HEK293 (cell line): Measurements from ENCODE around the gene UBXN4.
A peak's percentile ranks its signal among the peaks of the same experiment; 100 is the strongest.

ENCODE experiments used
- KLF10 ChIP-seq: fragments of 450-650 bp; IDR thresholded peaks from 2 replicates; pipeline ENCODE4 v1.5.1; 2018; ENCODE audit warnings: missing biosample characterization, mild to moderate bottlenecking, missing genetic modification characterization
- MYNN ChIP-seq: fragments of 450-650 bp; formaldehyde crosslinking; IDR thresholded peaks from 2 replicates; pipeline ENCODE4 v1.5.1; 2016; ENCODE audit warnings: missing biosample characterization, missing genetic modification characterization, borderline replicate concordance
- PRDM10 ChIP-seq: fragments of 450-650 bp; formaldehyde crosslinking; IDR thresholded peaks from 2 replicates; pipeline ENCODE4 v1.5.1; 2016; ENCODE audit warnings: missing biosample characterization, missing genetic modification characterization
- SCRT1 ChIP-seq: fragments of 450-650 bp; formaldehyde crosslinking; IDR thresholded peaks from 2 replicates; pipeline ENCODE4 v1.5.1; 2016; ENCODE audit warnings: missing biosample characterization, missing genetic modification characterization, borderline replicate concordance
- SCRT2 ChIP-seq: fragments of 450-650 bp; formaldehyde crosslinking; IDR thresholded peaks from 2 replicates; pipeline ENCODE4 v1.5.1; 2016; ENCODE audit warnings: missing biosample characterization, missing genetic modification characterization
- TSHZ1 ChIP-seq: fragments of 450-650 bp; formaldehyde crosslinking; IDR thresholded peaks from 2 replicates; pipeline ENCODE4 v1.5.1; 2016; ENCODE audit warnings: missing biosample characterization, missing genetic modification characterization, borderline replicate concordance
- ZBTB17 ChIP-seq: fragments of 450-650 bp; formaldehyde crosslinking; IDR thresholded peaks from 2 replicates; pipeline ENCODE4 v1.5.1; 2016; ENCODE audit warnings: missing biosample characterization, missing genetic modification characterization
- ZBTB26 ChIP-seq: fragments of 450-650 bp; formaldehyde crosslinking; optimal IDR thresholded peaks from 2 replicates; pipeline ENCODE3; 2016; ENCODE audit warnings: missing biosample characterization, mild to moderate bottlenecking, missing genetic modification characterization
- ZIC2 ChIP-seq: fragments of 450-650 bp; formaldehyde crosslinking; IDR thresholded peaks from 2 replicates; pipeline ENCODE4 v1.5.1; 2016; ENCODE audit warnings: missing biosample characterization, missing genetic modification characterization
- ZNF112 ChIP-seq: fragments of 450-650 bp; formaldehyde crosslinking; IDR thresholded peaks from 2 replicates; pipeline ENCODE4 v1.5.0; 2017; ENCODE audit warnings: missing biosample characterization, missing genetic modification characterization
- ZNF132 ChIP-seq: fragments of 450-650 bp; formaldehyde crosslinking; IDR thresholded peaks from 2 replicates; pipeline ENCODE4 v1.5.1; 2017; ENCODE audit warnings: missing biosample characterization, missing genetic modification characterization, borderline replicate concordance
- ZNF239 ChIP-seq: fragments of 450-650 bp; formaldehyde crosslinking; IDR thresholded peaks from 2 replicates; pipeline ENCODE4 v1.5.1; 2016; ENCODE audit warnings: missing biosample characterization, missing genetic modification characterization
- ZNF24 ChIP-seq: fragments of 450-650 bp; formaldehyde crosslinking; IDR thresholded peaks from 2 replicates; pipeline ENCODE4 v1.5.1; 2016; ENCODE audit warnings: missing biosample characterization, missing genetic modification characterization
- ZNF274 ChIP-seq, 2 experiments: fragments of 200-500 bp in 1 of 2; fragments of 450-650 bp in 1 of 2; sonication (Bioruptor generic) in 1 of 2; formaldehyde crosslinking in 1 of 2; IDR thresholded peaks; 2 replicates each; pipeline versions ENCODE4 v1.5.1 to v1.6.1; 2014 to 2016; ENCODE audit warnings: borderline replicate concordance in 1 of 2, inconsistent platforms in 1 of 2, low read length in 1 of 2, missing biosample characterization in 1 of 2, missing genetic modification characterization in 1 of 2
- ZNF280D ChIP-seq: fragments of 450-650 bp; formaldehyde crosslinking; IDR thresholded peaks from 2 replicates; pipeline ENCODE4 v1.5.1; 2016; ENCODE audit warnings: missing biosample characterization, missing genetic modification characterization
- ZNF398 ChIP-seq: fragments of 450-650 bp; formaldehyde crosslinking; IDR thresholded peaks from 2 replicates; pipeline ENCODE4 v1.5.1; 2017; ENCODE audit warnings: missing biosample characterization, missing genetic modification characterization
- ZNF585B ChIP-seq: fragments of 450-650 bp; formaldehyde crosslinking; IDR thresholded peaks from 2 replicates; pipeline ENCODE4 v1.5.1; 2016; ENCODE audit warnings: missing biosample characterization, missing genetic modification characterization
- ZNF645 ChIP-seq: fragments of 450-650 bp; formaldehyde crosslinking; IDR thresholded peaks from 2 replicates; pipeline ENCODE4; 2016; ENCODE audit warnings: missing biosample characterization, missing genetic modification characterization
- ZNF692 ChIP-seq: fragments of 450-650 bp; formaldehyde crosslinking; IDR thresholded peaks from 2 replicates; pipeline ENCODE4 v1.5.1; 2016; ENCODE audit warnings: missing biosample characterization, missing genetic modification characterization
- ZNF704 ChIP-seq: fragments of 450-650 bp; formaldehyde crosslinking; IDR thresholded peaks from 2 replicates; pipeline ENCODE4 v1.5.1; 2016; ENCODE audit warnings: missing biosample characterization, missing genetic modification characterization
- ZNF76 ChIP-seq: fragments of 450-650 bp; formaldehyde crosslinking; IDR thresholded peaks from 2 replicates; pipeline ENCODE4; 2016; ENCODE audit warnings: low read depth, missing biosample characterization, missing genetic modification characterization, borderline replicate concordance

Gene UBXN4

GRCh38 chr2:135742325-135742757 lies 686 bp downstream of the UBXN4 start (continued):
- TF ChIP-seq ZNF280D (tag by site-specific recombination) (no peak), ZNF239 (tag by site-specific recombination) (no peak), ZNF132 (tag by site-specific recombination) (no peak), ZNF274 (IDR thresholded peaks at IDR 0.05; ENCODE audit: low read length) (no peak), ZNF274 (tag by site-specific recombination; IDR thresholded peaks at IDR 0.05; ENCODE audit: borderline replicate concordance) (no peak), ZNF585B (tag by site-specific recombination) (no peak), ZNF645 (tag by site-specific recombination) (no peak), ZNF112 (tag by site-specific recombination) (no peak), ZNF692 (no peak), ZIC2 (tag by site-specific recombination) (no peak), TSHZ1 (no peak), SCRT2 (tag by site-specific recombination) (peak; percentile 89), ZBTB26 (tag by site-specific recombination) (no peak), ZNF704 (tag by site-specific recombination) (no peak), KLF10 (tag by site-specific recombination) (no peak), PRDM10 (tag by site-specific recombination) (peak; percentile 87), ZBTB17 (tag by site-specific recombination) (peak; percentile 67), MYNN (tag by site-specific recombination) (no peak), ZNF76 (tag by site-specific recombination) (peak; percentile 76; the same call in 1 of the 2 replicates), ZNF398 (tag by site-specific recombination) (no peak), ZNF24 (tag by site-specific recombination) (no peak), SCRT1 (tag by site-specific recombination) (peak; percentile 56; the same call in 1 of the 2 replicates)
